MM.1S (cell line): ENCODE data around the gene JMJD6.
A peak's percentile ranks its signal among the peaks of the same experiment; 100 is the strongest.
"Not testable (repeated sequence)": the region's sequence is repeated elsewhere in the genome, so short reads cannot be mapped to it uniquely, and the experiment has no call there.

Experiments
- DNase-seq: peaks from one replicate; pipeline ENCODE4 v3.0.0-alpha.2; 2015
- H2AFZ ChIP-seq: fragments of 300-600 bp; sonication (generic); 2 replicates; pipeline ENCODE4 v1.6.0; 2016; ENCODE audit warnings: antibody characterized with exemption, low read length
- H3F3A ChIP-seq: fragments of 300-600 bp; sonication (generic); 2 replicates; pipeline ENCODE4 v1.6.1; 2016; ENCODE audit warnings: mild to moderate bottlenecking, antibody characterized with exemption, low read length, moderate library complexity, mixed read lengths; ENCODE audit not compliant: insufficient read depth
- H3K27ac ChIP-seq: fragments of 300-600 bp; sonication (generic); 2 replicates; pipeline ENCODE4 v1.5.1; 2016; ENCODE audit warnings: mild to moderate bottlenecking, low read length
- H3K27me3 ChIP-seq: fragments of 300-600 bp; sonication (generic); replicated peaks from 2 replicates; pipeline ENCODE4 v1.6.0; 2016; ENCODE audit warnings: low read length; ENCODE audit not compliant: insufficient read depth
- H3K36me3 ChIP-seq: fragments of 300-600 bp; sonication (generic); replicated peaks from 2 replicates; pipeline ENCODE4 v1.6.1; 2016; ENCODE audit warnings: mild to moderate bottlenecking, low read length, mixed read lengths; ENCODE audit not compliant: insufficient read depth
- H3K4me1 ChIP-seq: fragments of 300-600 bp; sonication (generic); 2 replicates; pipeline ENCODE4 v1.6.1; 2016; ENCODE audit warnings: low read length, mixed read lengths
- H3K4me2 ChIP-seq: fragments of 300-600 bp; sonication (generic); 2 replicates; pipeline ENCODE4 v1.6.0; 2016; ENCODE audit warnings: low read depth, low read length
- H3K4me3 ChIP-seq: fragments of 300-600 bp; sonication (generic); 2 replicates; pipeline ENCODE4 v1.5.1; 2016; ENCODE audit warnings: low read length, mixed read lengths
- H3K79me2 ChIP-seq: fragments of 300-600 bp; sonication (generic); 2 replicates; pipeline ENCODE4 v1.6.1; 2016; ENCODE audit warnings: mixed run types, low read length, mixed read lengths
- H3K9ac ChIP-seq: fragments of 300-600 bp; sonication (generic); 2 replicates; pipeline ENCODE4 v1.6.1; 2016; ENCODE audit warnings: low read length, mixed read lengths
- H3K9me2 ChIP-seq: fragments of 300-600 bp; sonication (generic); replicated peaks from 2 replicates; pipeline ENCODE4 v1.6.1; 2016; ENCODE audit warnings: mild to moderate bottlenecking, low read length, mixed read lengths; ENCODE audit not compliant: insufficient read depth
- H3K9me3 ChIP-seq: fragments of 300-600 bp; sonication (generic); replicated peaks from 2 replicates; pipeline ENCODE4 v1.6.1; 2016; ENCODE audit warnings: mild to moderate bottlenecking, low read length, mixed read lengths; ENCODE audit not compliant: insufficient read depth
- H4K20me1 ChIP-seq: fragments of 300-600 bp; sonication (generic); 2 replicates; pipeline ENCODE4 v1.6.1; 2016; ENCODE audit warnings: mild to moderate bottlenecking, low read length, moderate library complexity, mixed read lengths; ENCODE audit not compliant: insufficient read depth
- CTCF ChIP-seq: fragments of 300-600 bp; sonication (generic); IDR thresholded peaks from 2 replicates; pipeline ENCODE4 v1.5.1; 2016; ENCODE audit warnings: antibody characterized with exemption, low read length, mixed read lengths
- EZH2 ChIP-seq: fragments of 300-600 bp; sonication (generic); optimal IDR thresholded peaks from 2 replicates; pipeline ENCODE3; 2017; ENCODE audit warnings: low read depth, mild to moderate bottlenecking, antibody characterized with exemption, low read length, mixed read lengths
- EZH2phosphoT487 ChIP-seq: fragments of 300-600 bp; sonication (generic); IDR thresholded peaks from 2 replicates; pipeline ENCODE4 v1.6.1; 2018; ENCODE audit warnings: antibody characterized with exemption, low read length

Gene JMJD6

DNA sequence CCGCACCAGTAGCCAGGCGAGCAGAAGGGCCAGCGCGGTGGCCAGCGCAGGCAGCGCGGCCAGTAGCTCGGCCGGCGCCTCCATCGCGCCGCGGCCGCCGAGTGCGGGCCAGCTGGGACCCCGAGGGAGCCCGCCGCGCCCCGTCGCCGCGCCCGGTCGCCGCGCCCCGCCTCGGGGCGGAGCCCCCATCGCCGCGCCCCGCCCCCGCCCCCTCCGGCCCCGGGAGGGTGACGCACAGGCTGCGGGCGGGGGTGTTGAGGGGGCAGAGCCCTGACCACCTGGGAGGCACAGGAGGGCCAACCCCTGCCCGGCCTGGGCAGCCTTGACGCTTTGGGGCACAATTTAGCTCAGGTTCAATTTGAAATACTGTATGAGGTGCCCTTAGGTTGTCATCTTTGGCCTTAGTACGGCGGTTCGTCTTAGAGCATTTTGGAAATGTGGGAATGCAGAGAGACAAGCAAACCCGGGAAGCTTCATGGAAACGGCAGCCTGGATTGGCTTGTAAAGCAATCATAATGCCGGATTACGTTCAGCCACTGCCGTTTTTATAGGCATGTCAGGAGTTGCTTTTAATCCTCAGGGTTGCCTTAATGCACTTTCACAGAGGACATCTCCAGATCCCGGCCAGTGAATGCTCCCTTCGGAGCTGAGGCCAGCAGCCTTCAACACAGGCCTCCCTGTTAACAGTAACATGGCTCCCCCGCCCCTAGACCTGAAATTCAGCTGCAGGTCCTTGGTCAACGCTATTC, 15.4 kb downstream of the JMJD6 start, which contains the start of gene MXRA7:
TSS of gene MXRA7 (minus strand) at position 103 of the 749 bp plus-strand sequence. CDS start at position 84, 19 bp downstream.
- Histone ChIP-seq H3F3A (peaks cover 17% of the 10 kb centered on the region), H3K4me1 (peaks cover 17% of the 10 kb centered on the region), H2AFZ (no peak within 1 kb of the TSS), H3K27ac (no peak within 1 kb of the TSS), H3K36me3 (no peaks in the 10 kb centered on the region), H3K27me3 (0 out of 2 replicates have a peak, but pooled peaks cover 5% of the 10 kb centered on the region), H3K4me2 (peak within 1 kb of the TSS; percentile 57), H3K9ac (no peak within 1 kb of the TSS), H3K9me3 (no peaks in the 10 kb centered on the region), H4K20me1 (no peaks in the 10 kb centered on the region), H3K79me2 (peaks cover 12% of the 10 kb centered on the region), H3K4me3 (peak within 1 kb of the TSS; percentile 34; the same call in 1 of the 2 replicates), H3K9me2 (no peaks in the 10 kb centered on the region)
- TF ChIP-seq EZH2phosphoT487, result no peak
- TF ChIP-seq EZH2, result no peak
- TF ChIP-seq CTCF, result no peak
- peak; percentile 35 for DNase-seq

GRCh38 chr17:76709951-76710862, 16.2 kb downstream of the JMJD6 start:
- not testable (repeated sequence) for DNase-seq

DNA sequence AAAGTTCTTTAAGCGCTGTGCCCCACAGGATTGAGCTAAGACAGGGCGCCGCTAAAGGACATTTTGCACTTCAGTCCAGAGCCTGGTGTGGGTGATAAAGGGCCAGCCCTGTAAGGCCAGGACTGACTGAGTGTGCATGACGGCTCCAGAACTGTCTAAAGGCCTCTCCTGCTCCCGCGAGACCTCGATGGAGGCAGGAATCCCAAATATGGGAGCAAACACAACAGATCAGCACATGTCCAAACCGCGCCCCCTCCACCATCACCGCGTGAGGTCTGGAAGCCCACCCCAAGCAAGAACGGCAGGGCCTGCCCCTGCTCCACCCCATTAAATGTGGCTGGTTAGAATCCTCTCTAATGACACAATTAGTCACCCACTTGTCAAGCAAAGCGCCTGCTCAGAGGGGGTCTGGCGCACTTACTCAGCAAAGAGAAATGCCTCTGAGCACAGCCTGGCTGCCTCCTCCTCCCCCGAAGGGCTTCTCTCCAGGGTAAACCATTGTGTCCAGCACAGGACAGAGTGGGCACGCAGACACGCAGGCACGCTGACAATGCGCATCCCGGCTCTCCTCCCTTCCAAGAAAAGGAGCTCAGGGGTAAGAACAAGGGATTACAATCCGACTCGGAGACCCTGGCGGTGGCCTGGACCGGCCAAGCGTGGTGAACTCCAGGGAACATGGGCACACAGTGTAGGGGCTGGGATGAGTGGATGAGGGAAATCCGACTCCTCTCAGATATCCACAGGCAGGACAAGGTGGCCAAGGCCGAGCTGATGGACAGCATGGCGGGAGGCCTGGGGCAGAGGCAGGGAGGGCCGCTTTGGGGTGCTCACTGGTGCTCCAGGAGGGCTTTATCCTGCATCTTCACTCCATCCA, 17.1 kb downstream of the JMJD6 start:
- Histone ChIP-seq H3K79me2 (peaks cover 8% of the 10 kb centered on the region), H2AFZ (no peak overlapping the region), H3K4me2 (no peak overlapping the region), H3K9me3 (no peaks in the 10 kb centered on the region), H4K20me1 (no peaks in the 10 kb centered on the region), H3K27ac (no peak overlapping the region), H3F3A (peaks cover 7% of the 10 kb centered on the region; the same call in 1 of the 2 replicates), H3K9ac (no peak overlapping the region), H3K9me2 (no peaks in the 10 kb centered on the region), H3K36me3 (no peaks in the 10 kb centered on the region), H3K27me3 (0 out of 2 replicates have a peak, but pooled peaks cover 5% of the 10 kb centered on the region), H3K4me3 (no peak overlapping the region), H3K4me1 (peaks cover under 1% of the 10 kb centered on the region)
- no peak for DNase-seq
- no peak for TF ChIP-seq CTCF
- no peak for TF ChIP-seq EZH2phosphoT487
- no peak for TF ChIP-seq EZH2

More at GRCh38 chr17:76709951-76710862, 16.2 kb downstream of the JMJD6 start:
- Histone ChIP-seq H3K4me3 (peak overlapping the region; percentile 14; the same call in 1 of the 2 replicates), H3K4me2 (peak overlapping the region; percentile 12; the same call in 1 of the 2 replicates), H3K79me2 (peaks cover 12% of the 10 kb centered on the region)
- not testable (repeated sequence) for H4K20me1 ChIP-seq, H3K9ac ChIP-seq, H3K9me3 ChIP-seq, H3K4me1 ChIP-seq, H2AFZ ChIP-seq, H3K9me2 ChIP-seq, H3K36me3 ChIP-seq, H3F3A ChIP-seq, H3K27me3 ChIP-seq, H3K27ac ChIP-seq
